ENCODE measurements around the gene RFPL3. TPM values are rescaled to one million over a fixed set of nuclear protein-coding genes. Genes with fewer than 3 reads are reported as not detected.

The RFPL3 gene
- polyA plus RNA-seq, 3 donors: not detected

- no peaks in the 10 kb centered on the region for H3K27me3 ChIP-seq (ENCODE audit: control insufficient read depth in 2 of 2, insufficient read depth in 2 of 2, low read length in 2 of 2)
- no peaks in the 10 kb centered on the region for H4K20me1 ChIP-seq (ENCODE audit: insufficient read depth, low read length)
- H3K79me2 ChIP-seq (ENCODE audit: insufficient read depth, low read length): no peaks in the 10 kb centered on the region
- intact Hi-C loops (cut with micrococcal nuclease): no loop called here
- no peaks in the 10 kb centered on the region for H3K9me3 ChIP-seq (replicated peaks in 1 of 2; ENCODE audit: control insufficient read depth in 1 of 2, insufficient read depth in 1 of 2, low read length in 2 of 2)
- no peaks in the 10 kb centered on the region for H3K4me1 ChIP-seq (ENCODE audit: control insufficient read depth in 1 of 2, insufficient read depth in 2 of 2, low read length in 2 of 2)
- Mint-ChIP-seq H3K4me3 (no peak overlapping the region), H3K27me3 (ENCODE audit: low read depth in 3 of 3) (peaks cover 7 to 15% (median 10%) of the 10 kb centered on the region in 3 donors), H3K36me3 (no peaks in the 10 kb centered on the region), H3K27ac (no peak overlapping the region), H3K9me3 (no peaks in the 10 kb centered on the region), H3K4me1 (no peaks in the 10 kb centered on the region)
- WGBS (ENCODE audit: insufficient coverage): 76% methylated on average over 4 of the region's 5 CpGs
- no peak for TF ChIP-seq CTCF (IDR thresholded peaks at IDR 0.05)
- no peak for DNase-seq
- no peaks in the 10 kb centered on the region for H3K36me3 ChIP-seq (replicated peaks in 1 of 2; ENCODE audit: control insufficient read depth in 1 of 2, insufficient read depth in 2 of 2, low read length in 2 of 2)
- no peak overlapping the region for H3K4me2 ChIP-seq (replicated peaks; ENCODE audit: extremely low read depth, low read length, poor library complexity, severe bottlenecking)
- H3K9ac ChIP-seq (ENCODE audit: insufficient read depth, low read length, poor library complexity, severe bottlenecking): no peak overlapping the region
- no peak overlapping the region for H3K27ac ChIP-seq (ENCODE audit: low read depth in 1 of 2, low read length in 2 of 2)
- no peak overlapping the region for H3K4me3 ChIP-seq (replicated peaks in 1 of 3; ENCODE audit: low read depth in 2 of 3, low read length in 3 of 3)
- no peak overlapping the region for H2AFZ ChIP-seq (ENCODE audit: insufficient read depth, low read depth, low read length, poor library complexity, severe bottlenecking)
Measured at GRCh38 chr22:32310777-32311176, 46.9 kb upstream of the RFPL3 start.

- H4K20me1 ChIP-seq (ENCODE audit: insufficient read depth, low read length): no peaks in the 10 kb centered on the region
- no peak overlapping the region for H3K4me2 ChIP-seq (replicated peaks; ENCODE audit: extremely low read depth, low read length, poor library complexity, severe bottlenecking)
- Mint-ChIP-seq H3K9me3 (no peaks in the 10 kb centered on the region), H3K36me3 (no peaks in the 10 kb centered on the region), H3K4me3 (no peak overlapping the region), H3K4me1 (no peaks in the 10 kb centered on the region), H3K27ac (no peak overlapping the region), H3K27me3 (ENCODE audit: low read depth in 3 of 3) (peaks cover 9 to 21% (median 11%) of the 10 kb centered on the region in 3 donors)
- H3K4me3 ChIP-seq (replicated peaks in 1 of 3; ENCODE audit: low read depth in 2 of 3, low read length in 3 of 3): no peak overlapping the region
- H3K36me3 ChIP-seq (replicated peaks in 1 of 2; ENCODE audit: control insufficient read depth in 1 of 2, insufficient read depth in 2 of 2, low read length in 2 of 2): no peaks in the 10 kb centered on the region
- no peaks in the 10 kb centered on the region for H3K9me3 ChIP-seq (replicated peaks in 1 of 2; ENCODE audit: control insufficient read depth in 1 of 2, insufficient read depth in 1 of 2, low read length in 2 of 2)
- no peak for DNase-seq
- no peak overlapping the region for H3K9ac ChIP-seq (ENCODE audit: insufficient read depth, low read length, poor library complexity, severe bottlenecking)
- no peak for TF ChIP-seq CTCF (IDR thresholded peaks at IDR 0.05)
- 89% methylated on average over 7 of the region's 11 CpGs for whole genome bisulfite sequencing (ENCODE audit: insufficient coverage)
- intact Hi-C loops (cut with micrococcal nuclease): no loop called here
- H3K27ac ChIP-seq (ENCODE audit: low read depth in 1 of 2, low read length in 2 of 2): no peak overlapping the region
- no peaks in the 10 kb centered on the region for H3K79me2 ChIP-seq (ENCODE audit: insufficient read depth, low read length)
- no peak overlapping the region for H2AFZ ChIP-seq (ENCODE audit: insufficient read depth, low read depth, low read length, poor library complexity, severe bottlenecking)
- no peaks in the 10 kb centered on the region for H3K4me1 ChIP-seq (ENCODE audit: control insufficient read depth in 1 of 2, insufficient read depth in 2 of 2, low read length in 2 of 2)
- H3K27me3 ChIP-seq (ENCODE audit: control insufficient read depth in 2 of 2, insufficient read depth in 2 of 2, low read length in 2 of 2): no peaks in the 10 kb centered on the region
Measured at GRCh38 chr22:32311551-32312071, 46.1 kb upstream of the RFPL3 start.
